HL-60 (cell line): Measurements from ENCODE around the gene SIX5.

Experiments used
- DNase-seq, 2 experiments: peaks; one replicate each; pipeline ENCODE4 v3.0.0-alpha.2; 2010 to 2020; ENCODE audit warnings: low read depth in 1 of 2, low spot score in 1 of 2
- H3K27ac ChIP-seq: fragments of 250-450 bp; sonication (Bioruptor Pico); replicated peaks from 2 replicates; pipeline ENCODE4 v1.5.1; 2020; ENCODE audit warnings: mild to moderate bottlenecking, moderate library complexity
- H3K27me3 ChIP-seq: fragments of 250-450 bp; sonication (Bioruptor Pico); 2 replicates; pipeline ENCODE4 v1.5.1; 2021; ENCODE audit warnings: mild to moderate bottlenecking, moderate library complexity; ENCODE audit not compliant: insufficient read depth, poor library complexity, severe bottlenecking
- H3K4me3 ChIP-seq: replicated peaks from 2 replicates; pipeline ENCODE4 v1.5.1; 2011; ENCODE audit warnings: mild to moderate bottlenecking, control low read depth, low read length; ENCODE audit not compliant: insufficient read depth
- CTCF ChIP-seq: IDR thresholded peaks from one replicate; pipeline ENCODE4 v1.5.1; 2011; ENCODE audit warnings: low read length, control low read depth, inconsistent platforms; ENCODE audit not compliant: insufficient read depth
- GABPA ChIP-seq: IDR thresholded peaks from 2 replicates; pipeline ENCODE4 v1.6.1; 2012; ENCODE audit warnings: low read depth
- POLR2AphosphoS5 ChIP-seq: IDR thresholded peaks from 2 replicates; pipeline ENCODE4 v1.6.1; 2012; ENCODE audit warnings: low read depth
- REST ChIP-seq: IDR thresholded peaks from 2 replicates; pipeline ENCODE4 v1.6.1; 2012; ENCODE audit warnings: low read depth; ENCODE audit not compliant: insufficient replicate concordance
- SPI1 ChIP-seq: IDR thresholded peaks from 2 replicates; pipeline ENCODE4 v1.6.1; 2012; ENCODE audit warnings: low read depth, mild to moderate bottlenecking, borderline replicate concordance
- long read RNA-seq: library from polyadenylated mRNA; unstranded; transcript quantifications from one replicate; pipeline ENCODE4 v2.0.0, GENCODE V29; 2020

The SIX5 gene
- long read RNA-seq, result 0 reads

- TF ChIP-seq CTCF (no peak), SPI1 (no peak), POLR2AphosphoS5 (no peak), GABPA (no peak), REST (no peak)
- DNase-seq, result peak; percentile 92 to 96
Measured at GRCh38 chr19:45768984-45769782, at the start of gene SIX5. TSS of gene SIX5 (minus strand) at chr19:45769252. CDS start at chr19:45768844, 408 bp downstream.

GRCh38 chr19:45817725-45818301 is 48.8 kb upstream of the SIX5 start:
- Histone ChIP-seq H3K27ac (no peak overlapping the region), H3K27me3 (no peaks in the 10 kb centered on the region), H3K4me3 (no peak overlapping the region)
- no peak for TF ChIP-seq GABPA
- no peak for DNase-seq

More at GRCh38 chr19:45768984-45769782, at the start of gene SIX5:
- H3K27me3 ChIP-seq, result peaks cover 38% of the 10 kb centered on the region
- H3K4me3 ChIP-seq, result peak within 1 kb of the TSS; percentile 69
- H3K27ac ChIP-seq, result peak within 1 kb of the TSS; percentile 33

- H3K27ac ChIP-seq, result no peak overlapping the region
Measured at GRCh38 chr19:45817010-45817724, 48.1 kb upstream of the SIX5 start.

More at GRCh38 chr19:45817010-45817724, 48.1 kb upstream of the SIX5 start:
- H3K27me3 ChIP-seq, result no peaks in the 10 kb centered on the region
- DNase-seq, result peak; percentile 80 to 97
- TF ChIP-seq REST (no peak), POLR2AphosphoS5 (peak; percentile 38; the same call in 1 of the 2 replicates), SPI1 (no peak), GABPA (no peak), CTCF (peak; percentile 94)
- no peak overlapping the region for H3K4me3 ChIP-seq
